ENCODE data around the gene NEURL2.
A peak's percentile ranks its signal among the peaks of the same experiment; 100 is the strongest.
"Not testable (repeated sequence)": the region's sequence is repeated elsewhere in the genome, so short reads cannot be mapped to it uniquely, and the experiment has no call there.

The NEURL2 gene

GRCh38 chr20:45919542-45920399 is 28.8 kb upstream of the NEURL2 start:
- peak; percentile 39 to 42 (median 41) for DNase-seq

- DNase-seq: no peak
Observed at GRCh38 chr20:45918779-45919537, 27.9 kb upstream of the NEURL2 start.

GRCh38 chr20:45918182-45918737 is 27.3 kb upstream of the NEURL2 start:
- DNase-seq: peak in 1 of 3 donors; percentile 36

GRCh38 chr20:45917790-45918141 is 26.8 kb upstream of the NEURL2 start:
- DNase-seq: peak; percentile 56 to 85 (median 66)

GRCh38 chr20:45913116-45913515 is 22.1 kb upstream of the NEURL2 start:
- peak; percentile 76 to 96 (median 92) for DNase-seq

GRCh38 chr20:45912344-45912682 is 21.3 kb upstream of the NEURL2 start:
- DNase-seq: no peak

- DNase-seq: peak in 1 of 3 donors; percentile 45
Observed at GRCh38 chr20:45911486-45912343, 20.7 kb upstream of the NEURL2 start, which contains the start of gene PLTP. PLTP (minus strand) TSS chr20:45912155; CDS start chr20:45911452, 703 bp downstream.

- peak; percentile 97 to 99 (median 98) for DNase-seq
Observed at GRCh38 chr20:45910670-45911485, 19.9 kb upstream of the NEURL2 start.

- peak; percentile 63 to 69 (median 69) for DNase-seq
Observed at GRCh38 chr20:45909817-45910669, 19.0 kb upstream of the NEURL2 start.

- DNase-seq: no peak
Observed at GRCh38 chr20:45909336-45909808, 18.4 kb upstream of the NEURL2 start.

GRCh38 chr20:45908084-45908483 is 17.1 kb upstream of the NEURL2 start:
- DNase-seq: no peak

- DNase-seq: no peak
Observed at GRCh38 chr20:45907219-45907948, 16.4 kb upstream of the NEURL2 start.

- DNase-seq: no peak
Observed at GRCh38 chr20:45905505-45906079, 14.6 kb upstream of the NEURL2 start.

GRCh38 chr20:45904583-45905504 is 13.8 kb upstream of the NEURL2 start:
- DNase-seq: no peak

- no peak for DNase-seq
Observed at GRCh38 chr20:45902199-45902701, 11.2 kb upstream of the NEURL2 start.

GRCh38 chr20:45901332-45901731 is 10.3 kb upstream of the NEURL2 start:
- DNase-seq: not testable (repeated sequence)

- no peak for DNase-seq
Observed at GRCh38 chr20:45899046-45899835, 8.2 kb upstream of the NEURL2 start.
